Right lobe of liver (tissue), 6 donors: ENCODE results near the gene ST14. TPM values are rescaled to one million over a fixed set of nuclear protein-coding genes. Genes with fewer than 3 reads are reported as not detected.

Experiments
- ATAC-seq, 4 donors: fragments of 200-7000 bp; cut with Tn5 transposase; one replicate each; pipeline ENCODE4 v1.9.1; 2020; ENCODE audit warnings: mild to moderate bottlenecking in 4 of 4, moderate library complexity in 4 of 4
- DNase-seq, 3 donors: peaks; one replicate each; pipeline ENCODE4 v3.0.0-alpha.2; 2020
- H3K27ac ChIP-seq, 3 donors: fragments of 200-600 bp; one replicate each; pipeline ENCODE4 v1.8.0; 2022
- H3K27me3 ChIP-seq, 2 donors: fragments of 200-600 bp; one replicate each; pipeline ENCODE4 v1.8.0; 2022
- H3K36me3 ChIP-seq, 4 donors: fragments of 200-600 bp; sonication (generic) in 1 of 4; one replicate each; pipeline versions ENCODE4 v1.5.1 to v1.8.0; 2017 to 2022; ENCODE audit warnings: control low read depth in 1 of 4
- H3K4me1 ChIP-seq, 4 donors: fragments of 200-600 bp; sonication (generic) in 1 of 4; one replicate each; pipeline versions ENCODE4 v1.5.1 to v1.8.0; 2017 to 2022; ENCODE audit warnings: control low read depth in 1 of 4
- H3K4me3 ChIP-seq, 3 donors: fragments of 200-600 bp; one replicate each; pipeline ENCODE4 v1.8.0; 2022
- H3K9me3 ChIP-seq, 4 donors: fragments of 200-600 bp; sonication (generic) in 1 of 4; one replicate each; pipeline versions ENCODE4 v1.5.1 to v1.8.0; 2017 to 2022; ENCODE audit warnings: control low read depth in 1 of 4
- CTCF ChIP-seq, 4 donors: fragments of 200-600 bp in 3 of 4; fragments of 450-650 bp in 1 of 4; IDR thresholded peaks; one replicate each; pipeline versions ENCODE4 v1.5.1 to v1.8.0; 2016 to 2022; ENCODE audit warnings: antibody characterized with exemption in 4 of 4, mild to moderate bottlenecking in 2 of 4
- POLR2A ChIP-seq: fragments of 450-650 bp; IDR thresholded peaks from one replicate; pipeline ENCODE4 v1.6.1; 2017; ENCODE audit warnings: antibody characterized with exemption, mild to moderate bottlenecking
- WGBS: methylation state at CpG from one replicate; pipeline ENCODE4 v1.1.6; 2018; ENCODE audit warnings: low coverage, low lambda C conversion rate; ENCODE audit not compliant: insufficient coverage; ENCODE audit errors: missing lambda C conversion rate; 5-methylcytosine and 5-hydroxymethylcytosine counted together
- intact Hi-C, 2 donors: fragments of 100-400 bp; cut with DNase I; formaldehyde crosslinking; loops; one replicate each; pipeline versions ENCODE4 v1.11.2 to v1.14.1; 2022
- total RNA-seq, 6 experiments: library from RNA; depleted of rRNA in 2 of 6; stranded (reverse); fragments of >200 nt in 2 of 6; fragmentation: NEBNext Ultra II Directional in 3 of 6; extraction: Animal tissue kit (Norgen Biotek cat#: 25700) in 3 of 6; gene quantifications; one replicate each; pipeline versions ENCODE4 v1.1.0 to v1.2.4, GENCODE V29; 2016 to 2023
- donor health status: DM: no; HTN: yes; CAD: no.
- donor health status: DM: no; HTN: no; CAD: no.
- donor health status: DM: no; HTN: no; CAD: no.
- donor health status: DM: no; HTN: yes; CAD: no.
- donor health status: DM: no; HTN: yes; CAD: no.

The ST14 gene
- total RNA-seq, 6 experiments from 2014 or later: 2.5 to 16.7 (median 10.8) TPM

GRCh38 chr11:130194241-130195023 is 34.9 kb downstream of the ST14 start:
- no peak for DNase-seq
- Histone ChIP-seq H3K9me3 (no peaks in the 10 kb centered on the region), H3K4me1 (peaks cover 0 to 15% (median 5%) of the 10 kb centered on the region in 4 donors), H3K27ac (no peak overlapping the region), H3K4me3 (no peak overlapping the region), H3K36me3 (no peaks in the 10 kb centered on the region), H3K27me3 (no peaks in the 10 kb centered on the region)
- intact Hi-C loops: no loop called here
- TF ChIP-seq POLR2A (no peak), CTCF (IDR thresholded peaks at IDR 0.05) (no peak)
- ATAC-seq: no peak
- WGBS: 78% methylated on average over 9 of the region's 21 CpGs

- Histone ChIP-seq H3K27me3 (no peaks in the 10 kb centered on the region), H3K36me3 (no peaks in the 10 kb centered on the region), H3K4me1 (peaks cover 0 to 8% (median 3%) of the 10 kb centered on the region in 4 donors), H3K27ac (no peak overlapping the region), H3K4me3 (no peak overlapping the region), H3K9me3 (no peaks in the 10 kb centered on the region)
- 88% methylated on average over 5 of the region's 27 CpGs for WGBS
- intact Hi-C loops: no loop called here
- no peak for DNase-seq
- TF ChIP-seq CTCF (IDR thresholded peaks at IDR 0.05) (no peak), POLR2A (no peak)
- ATAC-seq: no peak
Measured at GRCh38 chr11:130197386-130198035, 37.9 kb downstream of the ST14 start.

- Histone ChIP-seq H3K4me1 (no peaks in the 10 kb centered on the region), H3K9me3 (no peaks in the 10 kb centered on the region), H3K36me3 (no peaks in the 10 kb centered on the region), H3K27ac (no peak overlapping the region), H3K4me3 (no peak overlapping the region), H3K27me3 (no peaks in the 10 kb centered on the region)
- no peak for TF ChIP-seq CTCF (IDR thresholded peaks at IDR 0.05)
- no peak for TF ChIP-seq POLR2A
- 91% methylated on average over 4 of the region's 22 CpGs for WGBS
- ATAC-seq (no peak), DNase-seq (no peak)
- intact Hi-C loops: no loop called here
Measured at GRCh38 chr11:130198292-130198691, 38.7 kb downstream of the ST14 start.

GRCh38 chr11:130198964-130199363 is 39.4 kb downstream of the ST14 start:
- Histone ChIP-seq H3K27me3 (no peaks in the 10 kb centered on the region), H3K4me1 (no peaks in the 10 kb centered on the region), H3K27ac (no peak overlapping the region), H3K9me3 (no peaks in the 10 kb centered on the region), H3K36me3 (no peaks in the 10 kb centered on the region), H3K4me3 (no peak overlapping the region)
- no peak for DNase-seq
- intact Hi-C loops: no loop called here
- no peak for TF ChIP-seq POLR2A
- no peak for TF ChIP-seq CTCF (IDR thresholded peaks at IDR 0.05)
- no CpG with 5 or more reads among the region's 15 CpGs for WGBS
- no peak for ATAC-seq
